IMR-90 (cell line): Measurements from ENCODE around the gene ZNF765. TPM values are rescaled to one million over a fixed set of nuclear protein-coding genes. Genes with fewer than 3 reads are reported as not detected.
"Not testable (repeated sequence)": the region's sequence is repeated elsewhere in the genome, so short reads cannot be mapped to it uniquely, and the experiment has no call there.

Experiments used
- ATAC-seq: fragments of 200-7000 bp; cut with Tn5 transposase; 2 replicates; pipeline ENCODE4 v1.9.1; 2020; ENCODE audit warnings: low read depth, mild to moderate bottlenecking, moderate library complexity
- BruUV-seq: library from RNA; stranded (reverse); fragments of 400-500 nt; replicated peaks from 2 replicates; lab custom pipeline; 2021; lab: Mats Ljungman, UMichigan
- CTCF ChIA-PET: fragments of 300-600 bp; formaldehyde crosslinking; extraction: SDS; loops from one replicate; lab custom pipeline; 2021; ENCODE audit warnings: antibody characterized with exemption; lab: Yijun Ruan, JAX
- POLR2A ChIA-PET: fragments of 300-600 bp; sonication (Branson Sonifier 250); formaldehyde crosslinking; loops from one replicate; lab custom pipeline; 2022; ENCODE audit warnings: antibody characterized with exemption; ENCODE audit not compliant: unreplicated experiment; lab: Charles Lee
- DNase-seq: peaks from one replicate; pipeline ENCODE4 v3.0.0; 2013
- H2AFZ ChIP-seq: replicated peaks from 2 replicates; pipeline ENCODE3; 2013; ENCODE audit warnings: low read length, mild to moderate bottlenecking; ENCODE audit not compliant: poor library complexity
- H2AK5ac ChIP-seq: 2 replicates; pipeline ENCODE4 v1.6.1; 2013; ENCODE audit warnings: low read depth, low read length, inconsistent platforms
- H2AK9ac ChIP-seq: replicated peaks from 2 replicates; pipeline ENCODE3; 2013; ENCODE audit warnings: mild to moderate bottlenecking, low read depth, low read length, moderate library complexity; ENCODE audit not compliant: poor library complexity
- H2BK120ac ChIP-seq: 2 replicates; pipeline ENCODE4 v1.6.1; 2013; ENCODE audit warnings: low read depth, low read length, inconsistent platforms
- H2BK15ac ChIP-seq: 3 replicates; pipeline ENCODE4 v1.6.1; 2013; ENCODE audit warnings: low read depth, low read length, inconsistent platforms
- H2BK20ac ChIP-seq: 2 replicates; pipeline ENCODE4 v1.6.1; 2013; ENCODE audit warnings: low read depth, mild to moderate bottlenecking, inconsistent platforms, low read length, moderate library complexity
- H2BK5ac ChIP-seq: 2 replicates; pipeline ENCODE4 v1.6.1; 2013; ENCODE audit warnings: mild to moderate bottlenecking, low read depth, low read length, inconsistent platforms; ENCODE audit not compliant: poor library complexity, severe bottlenecking
- H3K14ac ChIP-seq: replicated peaks from 2 replicates; pipeline ENCODE4 v1.6.1; 2013; ENCODE audit warnings: low read depth, low read length, inconsistent platforms
- H3K18ac ChIP-seq: 2 replicates; pipeline ENCODE4 v1.6.1; 2013; ENCODE audit warnings: low read depth, low read length, control low read depth
- H3K23ac ChIP-seq: 2 replicates; pipeline ENCODE4 v1.6.1; 2013; ENCODE audit warnings: low read depth, low read length, inconsistent platforms
- H3K27ac ChIP-seq: 2 replicates; pipeline ENCODE4 v1.5.1; 2013; ENCODE audit warnings: mild to moderate bottlenecking, control low read depth, low read length; ENCODE audit not compliant: insufficient read depth
- H3K27me3 ChIP-seq: 2 replicates; pipeline ENCODE4 v1.6.1; 2013; ENCODE audit warnings: low read length; ENCODE audit not compliant: control insufficient read depth, insufficient read depth
- H3K36me3 ChIP-seq: 2 replicates; pipeline ENCODE4 v1.6.1; 2013; ENCODE audit warnings: low read length, mixed read lengths; ENCODE audit not compliant: control insufficient read depth, insufficient read depth
- H3K4ac ChIP-seq: 2 replicates; pipeline ENCODE4 v1.6.1; 2013; ENCODE audit warnings: low read depth, low read length, inconsistent platforms
- H3K4me1 ChIP-seq: 2 replicates; pipeline ENCODE4 v1.6.1; 2013; ENCODE audit warnings: low read length, mixed read lengths; ENCODE audit not compliant: control insufficient read depth, insufficient read depth
- H3K4me2 ChIP-seq: 2 replicates; pipeline ENCODE4 v1.6.1; 2013; ENCODE audit warnings: low read depth, mild to moderate bottlenecking, control low read depth, low read length, moderate library complexity
- H3K4me3 ChIP-seq: 2 replicates; pipeline ENCODE4 v1.5.1; 2013; ENCODE audit warnings: low read depth, mild to moderate bottlenecking, control low read depth, low read length, moderate library complexity; ENCODE audit not compliant: insufficient read depth
- H3K56ac ChIP-seq: 2 replicates; pipeline ENCODE4 v1.6.1; 2013; ENCODE audit warnings: low read length, inconsistent platforms; ENCODE audit not compliant: insufficient read depth; ENCODE audit errors: extremely low read depth
- H3K79me1 ChIP-seq, 2 experiments: 2 replicates each; pipeline ENCODE4 v1.6.1; 2013; ENCODE audit warnings: low read length in 2 of 2, inconsistent platforms in 1 of 2, low read depth in 1 of 2
- H3K9ac ChIP-seq: 2 replicates; pipeline ENCODE4 v1.6.1; 2013; ENCODE audit warnings: low read depth, low read length, control low read depth
- H3K9me1 ChIP-seq: 2 replicates; pipeline ENCODE4 v1.6.1; 2013; ENCODE audit warnings: low read length, inconsistent platforms; ENCODE audit not compliant: insufficient read depth
- H3K9me3 ChIP-seq: 2 replicates; pipeline ENCODE4 v1.6.1; 2013; ENCODE audit warnings: low read length; ENCODE audit not compliant: control insufficient read depth, insufficient read depth
- H4K20me1 ChIP-seq: 2 replicates; pipeline ENCODE4 v1.6.1; 2013; ENCODE audit warnings: low read length, inconsistent platforms; ENCODE audit not compliant: insufficient read depth
- H4K5ac ChIP-seq: 2 replicates; pipeline ENCODE4 v1.6.1; 2013; ENCODE audit warnings: mild to moderate bottlenecking, low read depth, low read length, control low read depth
- H4K8ac ChIP-seq, 2 experiments: 2 replicates each; pipeline ENCODE4 v1.6.1; 2013; ENCODE audit warnings: low read depth in 2 of 2, low read length in 2 of 2, control low read depth in 1 of 2, inconsistent platforms in 1 of 2
- H4K91ac ChIP-seq: 2 replicates; pipeline ENCODE4 v1.6.1; 2013; ENCODE audit warnings: low read depth, low read length, inconsistent platforms; ENCODE audit not compliant: insufficient read depth
- FOS ChIP-seq: fragments of 150-350 bp; IDR thresholded peaks from 2 replicates; pipeline ENCODE4 v1.6.1; 2016; ENCODE audit warnings: low read depth, low read length
- POLR2A ChIP-seq: IDR thresholded peaks from 2 replicates; pipeline ENCODE4 v1.6.1; 2012; ENCODE audit warnings: mild to moderate bottlenecking, low read depth, low read length
- WGBS, 2 experiments: methylation state at CpG; one replicate each; pipeline versions ENCODE4 v1.1.5 to v1.1.7; 2013; ENCODE audit warnings: missing lambda C conversion rate in 2 of 2; ENCODE audit not compliant: insufficient read length in 1 of 2; ENCODE audit errors: extremely low coverage in 2 of 2; 5-methylcytosine and 5-hydroxymethylcytosine counted together
- dilution Hi-C: fragments of 300-500 bp; cut with HindIII; formaldehyde crosslinking; loops from one replicate; pipeline ENCODE4 v1.14.3; 2018; ENCODE audit warnings: low sequenced_read_pairs; ENCODE audit not compliant: unreplicated experiment
- in situ Hi-C: fragments of 300-500 bp; cut with MboI; formaldehyde crosslinking; loops from 3 replicates; pipeline ENCODE4 v1.14.3; 2019; ENCODE audit warnings: low sequenced_read_pairs, inconsistent platforms, mixed read lengths
- intact Hi-C: fragments of 100-400 bp; cut with micrococcal nuclease; formaldehyde crosslinking; loops from 2 replicates; pipeline ENCODE4 v1.10.0; 2022
- polyA plus RNA-seq, 3 experiments: library from polyadenylated mRNA; depleted of rRNA; stranded (reverse); fragments of >200 nt; gene quantifications; 2 replicates each; pipeline ENCODE4 v1.2.3, GENCODE V29; 2012; ENCODE audit warnings: low replicate concordance in 1 of 3
- total RNA-seq: library from RNA; depleted of rRNA; stranded (reverse); fragments of >200 nt; gene quantifications from 2 replicates; pipeline ENCODE4 v1.2.3, GENCODE V29; 2012

ZNF765 gene
- total and polyA plus RNA-seq, 2 of the 4 experiments (the other 2 are of a cell fraction) = 2.3 to 18.1 TPM

DNA sequence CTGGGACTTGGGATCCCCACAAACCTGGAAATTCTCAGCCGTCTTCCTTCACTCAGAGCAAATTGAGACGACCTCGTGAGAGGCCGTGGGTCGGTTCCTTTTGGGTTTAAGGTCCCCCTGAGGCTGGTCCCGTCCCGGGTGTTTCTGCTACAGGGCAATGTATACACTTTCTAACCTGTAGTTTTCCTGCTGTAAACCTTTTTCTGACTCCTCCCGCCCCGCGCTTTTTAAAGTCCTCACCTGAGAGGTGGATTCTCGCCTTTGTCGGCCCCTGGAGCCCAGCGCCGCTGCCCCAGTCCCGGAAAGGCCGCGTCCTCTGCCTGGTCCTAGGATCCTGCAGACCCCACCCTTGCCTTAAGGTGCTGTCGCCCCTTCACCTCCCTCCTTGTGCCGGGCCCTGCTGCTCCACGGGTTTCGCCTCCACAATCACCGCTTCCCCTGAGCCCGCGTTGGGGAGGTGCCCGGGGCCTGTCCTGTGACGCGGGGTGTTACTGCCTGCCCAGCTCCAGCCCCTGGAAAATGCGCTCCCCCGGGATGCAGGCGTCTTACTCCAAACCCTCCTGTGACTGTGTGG is 37.2 kb downstream of the ZNF765 start:
- in situ Hi-C loops = no loop called here
- no TSS peak for BruUV-seq

DNA sequence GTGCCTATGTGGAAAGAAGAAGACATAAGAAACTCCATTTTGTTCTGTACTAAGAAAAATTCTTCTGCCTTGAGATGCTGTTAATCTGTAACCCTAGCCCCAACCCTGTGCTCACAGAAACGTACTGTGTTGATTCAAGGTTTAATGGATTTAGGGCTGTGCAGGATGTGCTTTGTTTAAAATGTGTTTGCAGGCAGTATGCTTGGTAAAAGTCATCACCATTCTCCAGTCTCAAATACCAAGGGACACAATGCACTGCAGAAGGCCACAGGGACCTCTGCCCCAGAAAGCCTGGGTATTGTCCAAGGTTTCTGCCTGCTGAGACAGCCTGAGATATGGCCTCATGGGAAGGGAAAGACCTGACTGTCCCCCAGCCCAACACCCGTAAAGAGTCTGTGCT is 48.9 kb downstream of the ZNF765 start:
- H3K9me3 ChIP-seq = peaks cover 19% of the 10 kb centered on the region
- H3K23ac ChIP-seq, H2BK120ac ChIP-seq, H3K4me1 ChIP-seq, DNase-seq, H2AK9ac ChIP-seq, H3K4ac ChIP-seq, H4K20me1 ChIP-seq, H3K79me1 ChIP-seq, dilution Hi-C loops, H3K9ac ChIP-seq, H3K27ac ChIP-seq, in situ Hi-C loops, H4K91ac ChIP-seq, H2AK5ac ChIP-seq, H3K4me3 ChIP-seq, BruUV-seq, CTCF ChIA-PET, H2BK15ac ChIP-seq, intact Hi-C loops, H2AFZ ChIP-seq, H2BK5ac ChIP-seq, H3K9me1 ChIP-seq, H2BK20ac ChIP-seq, POLR2A ChIA-PET, H4K5ac ChIP-seq, H4K8ac ChIP-seq, H3K18ac ChIP-seq, H3K4me2 ChIP-seq, H3K27me3 ChIP-seq, H3K14ac ChIP-seq, ATAC-seq, H3K56ac ChIP-seq: not testable (repeated sequence)
- WGBS, 2 experiments = no CpG with 5 or more reads among the region's 2 CpGs
- peaks cover 53% of the 10 kb centered on the region for H3K36me3 ChIP-seq

More for the DNA sequence above, 37.2 kb downstream of the ZNF765 start:
- Histone ChIP-seq H4K91ac (peak overlapping the region; percentile 39; the same call in 1 of the 2 replicates), H3K14ac (peak overlapping the region; percentile 89), H3K9ac (peak overlapping the region; percentile 85), H3K9me1 (no peaks in the 10 kb centered on the region), H2AK9ac (peak overlapping the region; percentile 88), H2BK120ac (no peak overlapping the region), H3K18ac (no peak overlapping the region), H3K4me1 (no peaks in the 10 kb centered on the region), H2BK20ac (no peak overlapping the region), H4K5ac (0 out of 2 replicates have a peak overlapping the region, but pooled peaks have one; percentile 27), H3K27ac (peak overlapping the region; percentile 57), H4K8ac (peak overlapping the region; percentile 67 to 79; a peak in 2 of 4 replicates), H2BK5ac (peak overlapping the region; percentile 25), H3K4me2 (peak overlapping the region; percentile 65), H2BK15ac (no peak overlapping the region), H4K20me1 (no peaks in the 10 kb centered on the region), H3K4me3 (peak overlapping the region; percentile 87), H3K56ac (0 out of 2 replicates have a peak overlapping the region, but pooled peaks have one; percentile 53), H2AK5ac (peak overlapping the region; percentile 36; the same call in 1 of the 2 replicates), H3K4ac (peak overlapping the region; percentile 85), H3K23ac (peak overlapping the region; percentile 97), H3K9me3 (no peaks in the 10 kb centered on the region), H3K36me3 (peaks cover 14% of the 10 kb centered on the region), H3K27me3 (no peaks in the 10 kb centered on the region), H2AFZ (peak overlapping the region; percentile 93), H3K79me1 (peaks cover 0 to 20% of the 10 kb centered on the region in 2 experiments)
- WGBS, 2 experiments = 0% methylated on average over 8 of the region's 30 CpGs; no CpG with 5 or more reads in 1 of the 2 experiments
- intact Hi-C loops = no loop called here
- POLR2A ChIA-PET = no interaction called here
- CTCF ChIA-PET = no interaction called here
- ATAC-seq (peak; percentile 31), DNase-seq (peak; percentile 13)
- TF ChIP-seq FOS (no peak), POLR2A (no peak)
- dilution Hi-C loops = no loop called here
